Measurements from ENCODE around the gene CLIC5. TPM values are rescaled to one million over a fixed set of nuclear protein-coding genes. Genes with fewer than 3 reads are reported as not detected.

Gene CLIC5
- total RNA-seq, 2 experiments from 2014 or later, result 1.8 to 2.2 TPM

DNA sequence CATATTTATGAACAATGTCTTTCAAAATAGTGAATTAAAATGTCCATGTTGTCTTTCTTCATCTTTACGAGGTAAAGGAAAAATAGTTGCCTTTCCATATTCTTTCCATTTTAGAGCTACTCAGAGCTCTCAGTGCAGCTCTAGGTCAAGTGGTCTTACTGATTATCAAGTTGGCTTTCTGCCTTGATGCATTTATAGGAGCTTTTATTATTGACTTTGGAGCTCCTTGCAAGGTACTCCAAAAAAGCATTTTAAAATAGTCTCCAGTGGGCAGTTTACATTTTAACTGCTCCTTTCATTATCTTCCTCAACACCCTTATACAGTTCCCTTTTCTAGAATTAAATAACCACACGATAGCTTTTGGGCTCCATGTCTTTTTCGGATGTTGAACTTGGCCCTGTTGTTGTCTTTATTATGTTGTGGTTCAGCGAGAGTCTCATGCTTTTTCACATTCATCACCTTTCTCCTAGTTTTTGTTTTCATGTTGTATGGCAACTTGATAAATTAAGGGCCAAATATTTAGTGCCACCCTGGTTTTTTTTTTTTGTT, 122.9 kb downstream of the CLIC5 start:
- CTCF ChIA-PET, result interaction anchor here (1.3 kb wide), 1 partner anchor 178 kb away, joined by 3 read pairs; no protein-coding TSS in a partner anchor
- Mint-ChIP-seq H3K36me3 (ENCODE audit: low read depth) (no peaks in the 10 kb centered on the region), H3K4me1 (ENCODE audit: low read depth) (peaks cover 13% of the 10 kb centered on the region), H3K4me3 (no peak overlapping the region), H3K9me3 (ENCODE audit: insufficient read depth) (no peaks in the 10 kb centered on the region), H3K27me3 (ENCODE audit: low read depth) (peaks cover 6% of the 10 kb centered on the region), H3K27ac (no peak overlapping the region)
- ATAC-seq (no peak), DNase-seq (no peak)
- POLR2A ChIA-PET, result no interaction called here

DNA sequence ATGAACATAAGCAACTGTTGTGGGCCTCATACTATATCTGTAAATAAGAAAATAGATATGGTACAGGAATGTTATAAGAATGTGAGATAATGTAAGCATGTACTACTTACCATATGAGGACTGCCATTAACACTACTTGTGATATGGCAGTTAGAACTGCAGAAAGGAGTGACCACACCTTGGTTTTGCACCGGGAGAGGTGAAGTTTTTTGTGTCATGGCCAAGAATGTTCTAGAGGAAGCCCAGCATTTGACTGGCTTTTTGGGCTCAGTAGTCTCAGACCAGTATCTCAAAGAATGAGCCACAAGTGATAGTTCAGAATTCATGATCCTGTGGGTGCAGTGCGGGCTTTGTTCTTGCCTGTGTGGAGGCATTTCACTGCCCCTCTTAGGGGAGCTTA, 123.5 kb downstream of the CLIC5 start:
- Mint-ChIP-seq H3K4me3 (no peak overlapping the region), H3K9me3 (ENCODE audit: insufficient read depth) (no peaks in the 10 kb centered on the region), H3K27ac (no peak overlapping the region), H3K4me1 (ENCODE audit: low read depth) (peaks cover 13% of the 10 kb centered on the region), H3K27me3 (ENCODE audit: low read depth) (peaks cover 10% of the 10 kb centered on the region), H3K36me3 (ENCODE audit: low read depth) (no peaks in the 10 kb centered on the region)
- CTCF ChIA-PET, result interaction anchor here (1.3 kb wide), 1 partner anchor 177 kb away, joined by 3 read pairs; no protein-coding TSS in a partner anchor
- DNase-seq, result no peak
- POLR2A ChIA-PET, result no interaction called here
- no peak for ATAC-seq

DNA sequence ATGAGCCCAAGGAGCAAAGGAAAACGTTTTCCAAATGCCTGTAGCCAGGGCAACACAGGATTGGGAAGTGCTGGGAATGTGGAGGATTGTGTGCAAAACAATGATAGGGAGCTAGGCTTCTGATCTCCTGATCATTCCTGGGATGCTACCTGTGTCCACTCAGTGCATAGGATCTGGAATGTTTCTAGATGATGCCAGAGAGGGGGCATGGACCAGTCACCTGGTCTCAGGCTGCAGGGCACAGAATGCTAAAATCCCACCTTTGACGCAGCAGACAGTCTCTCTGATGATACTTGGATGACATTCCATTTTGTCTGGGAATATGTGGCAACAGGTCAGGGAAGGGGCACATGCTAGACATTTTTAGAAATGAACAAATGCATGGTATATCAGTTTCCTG, 128.9 kb downstream of the CLIC5 start:
- H3K4me1 Mint-ChIP-seq (ENCODE audit: low read depth), result peaks cover 3% of the 10 kb centered on the region
- H3K36me3 Mint-ChIP-seq (ENCODE audit: low read depth), result no peaks in the 10 kb centered on the region
- no peak for DNase-seq
- no peaks in the 10 kb centered on the region for H3K9me3 Mint-ChIP-seq (ENCODE audit: insufficient read depth)
- no peak overlapping the region for H3K4me3 Mint-ChIP-seq
- ChIA-PET CTCF (no interaction called here), POLR2A (no interaction called here)
- ATAC-seq, result no peak
- H3K27ac Mint-ChIP-seq, result no peak overlapping the region
- H3K27me3 Mint-ChIP-seq (ENCODE audit: low read depth), result peaks cover 12% of the 10 kb centered on the region

DNA sequence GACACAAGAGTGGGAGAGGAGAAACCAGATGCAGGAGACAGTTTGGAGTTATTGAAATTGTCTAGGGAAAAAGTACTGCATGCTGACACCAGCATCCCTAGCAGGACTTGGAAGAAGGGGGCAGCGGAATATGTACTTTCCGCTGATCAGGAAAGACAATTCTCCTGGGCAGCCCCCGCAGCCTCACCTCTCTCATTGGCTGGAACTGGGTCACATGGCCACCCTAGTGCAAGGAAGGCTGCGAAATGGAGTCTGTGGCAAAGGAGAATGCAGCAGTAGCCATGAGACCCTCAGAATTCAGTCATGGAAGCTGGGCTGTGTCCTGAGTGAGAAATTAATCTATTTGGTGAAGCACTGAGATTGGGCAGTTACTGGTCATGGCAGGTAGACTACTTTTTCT, 131.3 kb downstream of the CLIC5 start:
- no peaks in the 10 kb centered on the region for H3K36me3 Mint-ChIP-seq (ENCODE audit: low read depth)
- DNase-seq, result no peak
- no peaks in the 10 kb centered on the region for H3K4me1 Mint-ChIP-seq (ENCODE audit: low read depth)
- peaks cover 10% of the 10 kb centered on the region for H3K27me3 Mint-ChIP-seq (ENCODE audit: low read depth)
- no peak overlapping the region for H3K4me3 Mint-ChIP-seq
- CTCF ChIA-PET, result no interaction called here
- POLR2A ChIA-PET, result no interaction called here
- H3K9me3 Mint-ChIP-seq (ENCODE audit: insufficient read depth), result no peaks in the 10 kb centered on the region
- no peak for ATAC-seq
- H3K27ac Mint-ChIP-seq, result no peak overlapping the region

DNA sequence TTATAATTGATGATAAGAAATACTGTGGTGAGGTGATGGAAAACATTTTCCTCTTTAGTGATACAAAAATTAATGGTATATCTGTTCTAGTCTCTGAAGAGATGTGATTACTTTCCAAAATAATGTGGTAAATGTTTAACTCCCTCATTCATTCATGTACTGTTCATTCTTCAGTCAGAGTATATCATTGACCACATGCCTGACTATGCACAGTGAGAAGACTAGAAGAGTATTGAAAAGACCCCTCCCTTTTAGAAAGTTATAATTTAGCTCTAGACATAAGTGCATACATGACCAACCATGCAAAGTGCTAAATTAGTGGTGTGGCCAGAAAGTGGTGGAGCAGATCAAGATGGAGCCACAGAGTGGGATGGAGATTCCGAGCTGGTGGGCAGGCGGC, 133.0 kb downstream of the CLIC5 start:
- H3K4me3 Mint-ChIP-seq, result no peak overlapping the region

DNA sequence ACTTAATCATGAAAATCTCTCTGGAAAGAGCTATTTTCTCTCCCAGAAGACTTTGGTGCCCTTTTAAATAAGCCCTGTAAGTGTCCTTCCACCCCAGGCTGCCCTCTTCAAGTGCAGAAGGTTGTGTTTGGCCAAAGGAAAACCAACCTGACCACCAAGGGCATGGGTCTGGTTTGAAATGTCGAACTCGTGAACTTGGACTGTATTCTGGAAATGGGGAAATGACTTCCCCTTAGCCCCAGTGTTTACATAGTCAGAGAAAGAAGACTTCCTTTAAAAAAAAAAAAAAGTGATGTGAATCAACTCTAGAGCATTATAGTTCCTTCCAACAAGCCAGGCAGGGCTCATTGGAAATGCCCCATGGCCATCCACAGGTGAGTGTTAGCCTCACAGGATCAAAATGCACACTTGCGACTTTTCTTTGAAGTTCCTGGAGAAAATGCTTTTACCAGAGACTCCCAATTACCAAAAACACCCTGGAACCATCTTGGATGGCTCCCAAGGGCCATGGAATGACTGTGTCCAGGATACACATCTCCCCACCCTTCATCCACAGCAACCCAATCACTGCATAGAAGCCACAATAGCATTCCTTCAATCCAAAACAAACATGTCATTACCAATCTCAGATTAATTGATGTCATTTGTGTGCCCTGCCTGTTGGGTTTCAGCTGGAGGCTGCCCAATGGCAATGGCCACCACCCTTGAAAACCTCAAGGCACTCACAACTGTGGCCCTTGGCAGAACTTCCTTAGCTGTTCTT, 133.8 kb downstream of the CLIC5 start:
- POLR2A ChIA-PET, result no interaction called here
- Mint-ChIP-seq H3K9me3 (ENCODE audit: insufficient read depth) (no peaks in the 10 kb centered on the region), H3K27ac (no peak overlapping the region), H3K4me3 (no peak overlapping the region), H3K27me3 (ENCODE audit: low read depth) (no peaks in the 10 kb centered on the region), H3K4me1 (ENCODE audit: low read depth) (no peaks in the 10 kb centered on the region), H3K36me3 (ENCODE audit: low read depth) (no peaks in the 10 kb centered on the region)
- CTCF ChIA-PET, result no interaction called here
- DNase-seq, result no peak
- no peak for ATAC-seq

More for the DNA sequence above, 133.0 kb downstream of the CLIC5 start:
- Mint-ChIP-seq H3K36me3 (ENCODE audit: low read depth) (no peaks in the 10 kb centered on the region), H3K27me3 (ENCODE audit: low read depth) (peaks cover 4% of the 10 kb centered on the region), H3K4me1 (ENCODE audit: low read depth) (no peaks in the 10 kb centered on the region), H3K9me3 (ENCODE audit: insufficient read depth) (no peaks in the 10 kb centered on the region), H3K27ac (no peak overlapping the region)
- ChIA-PET POLR2A (no interaction called here), CTCF (no interaction called here)
- no peak for ATAC-seq
- DNase-seq, result no peak

DNA sequence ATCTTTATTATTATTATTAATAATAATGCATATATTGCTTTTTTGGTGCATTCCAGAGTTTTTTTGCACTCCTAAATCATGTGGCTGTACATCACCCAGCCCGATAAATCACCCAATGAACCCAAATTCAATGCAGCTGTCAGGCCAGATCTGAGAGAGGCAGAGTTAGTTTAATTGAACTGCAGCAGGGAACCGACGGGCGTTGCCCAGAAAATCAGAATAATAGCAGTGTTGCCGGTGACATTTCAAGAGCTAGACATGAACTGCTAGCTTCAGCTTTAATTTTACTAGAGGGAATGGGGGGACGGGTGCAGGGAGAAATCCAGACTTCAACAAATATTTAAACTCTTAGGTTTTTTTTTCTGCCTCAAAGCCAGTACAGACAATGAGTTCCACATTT, 135.0 kb downstream of the CLIC5 start:
- Mint-ChIP-seq H3K9me3 (ENCODE audit: insufficient read depth) (no peaks in the 10 kb centered on the region), H3K27ac (no peak overlapping the region), H3K36me3 (ENCODE audit: low read depth) (no peaks in the 10 kb centered on the region), H3K4me3 (no peak overlapping the region), H3K4me1 (ENCODE audit: low read depth) (no peaks in the 10 kb centered on the region), H3K27me3 (ENCODE audit: low read depth) (no peaks in the 10 kb centered on the region)
- ChIA-PET CTCF (no interaction called here), POLR2A (no interaction called here)
- DNase-seq (no peak), ATAC-seq (no peak)

DNA sequence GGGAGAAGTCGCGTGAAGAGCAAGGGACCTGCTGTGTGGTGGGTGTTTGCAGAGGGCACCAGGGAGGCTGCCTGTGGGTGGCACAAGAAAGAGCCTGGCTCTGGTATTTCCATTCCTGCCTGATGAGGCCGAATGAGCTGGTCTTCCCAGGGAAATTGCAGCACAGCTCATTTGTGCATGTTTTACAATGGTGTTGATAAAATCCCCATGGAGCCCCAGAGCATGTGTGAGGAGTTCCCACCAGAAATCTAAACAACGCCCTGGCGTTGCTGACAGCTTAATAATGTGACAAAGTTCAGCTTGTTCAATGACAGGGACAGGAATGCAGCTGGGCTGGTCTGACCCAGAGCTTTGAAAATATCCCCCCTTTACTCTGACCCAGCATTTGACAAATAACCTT, 135.5 kb downstream of the CLIC5 start:
- ChIA-PET POLR2A (no interaction called here), CTCF (no interaction called here)
- Mint-ChIP-seq H3K4me3 (no peak overlapping the region), H3K27ac (no peak overlapping the region), H3K4me1 (ENCODE audit: low read depth) (no peaks in the 10 kb centered on the region), H3K27me3 (ENCODE audit: low read depth) (no peaks in the 10 kb centered on the region), H3K9me3 (ENCODE audit: insufficient read depth) (no peaks in the 10 kb centered on the region), H3K36me3 (ENCODE audit: low read depth) (no peaks in the 10 kb centered on the region)
- no peak for ATAC-seq
- DNase-seq, result no peak

DNA sequence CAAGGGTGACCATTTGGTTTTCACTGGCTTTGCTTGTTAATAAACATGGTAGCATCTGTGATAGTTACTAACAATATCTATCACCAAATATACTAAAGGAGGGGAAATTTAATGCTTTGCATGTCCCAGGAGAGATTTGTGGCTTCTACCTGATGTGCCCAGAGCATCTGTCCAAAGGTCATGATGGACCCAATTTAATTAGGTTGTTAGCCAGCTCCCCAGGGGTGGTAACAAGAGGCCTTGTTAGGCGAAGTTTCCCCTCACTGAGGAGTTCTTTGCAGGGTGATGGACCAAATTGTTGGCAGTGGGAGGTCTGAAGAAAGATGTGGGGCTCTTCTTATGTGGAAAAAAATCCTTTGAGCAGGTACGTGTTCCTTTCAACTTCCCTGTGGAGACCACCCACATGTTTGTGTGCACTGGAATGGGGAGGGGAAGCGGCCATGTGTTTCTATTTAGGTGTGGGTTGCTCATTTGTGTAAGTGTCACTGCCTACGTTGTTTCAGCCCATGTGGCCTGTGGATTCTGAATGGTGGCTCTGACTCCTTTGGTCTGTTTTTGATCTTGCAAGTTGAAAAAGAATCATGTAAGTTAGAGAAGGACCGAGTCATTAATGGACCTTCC, 137.6 kb downstream of the CLIC5 start:
- Mint-ChIP-seq H3K27ac (no peak overlapping the region), H3K4me3 (no peak overlapping the region), H3K36me3 (ENCODE audit: low read depth) (no peaks in the 10 kb centered on the region), H3K9me3 (ENCODE audit: insufficient read depth) (no peaks in the 10 kb centered on the region), H3K4me1 (ENCODE audit: low read depth) (no peaks in the 10 kb centered on the region), H3K27me3 (ENCODE audit: low read depth) (peaks cover 6% of the 10 kb centered on the region)
- ATAC-seq (no peak), DNase-seq (no peak)
- CTCF ChIA-PET, result no interaction called here
- POLR2A ChIA-PET, result no interaction called here

DNA sequence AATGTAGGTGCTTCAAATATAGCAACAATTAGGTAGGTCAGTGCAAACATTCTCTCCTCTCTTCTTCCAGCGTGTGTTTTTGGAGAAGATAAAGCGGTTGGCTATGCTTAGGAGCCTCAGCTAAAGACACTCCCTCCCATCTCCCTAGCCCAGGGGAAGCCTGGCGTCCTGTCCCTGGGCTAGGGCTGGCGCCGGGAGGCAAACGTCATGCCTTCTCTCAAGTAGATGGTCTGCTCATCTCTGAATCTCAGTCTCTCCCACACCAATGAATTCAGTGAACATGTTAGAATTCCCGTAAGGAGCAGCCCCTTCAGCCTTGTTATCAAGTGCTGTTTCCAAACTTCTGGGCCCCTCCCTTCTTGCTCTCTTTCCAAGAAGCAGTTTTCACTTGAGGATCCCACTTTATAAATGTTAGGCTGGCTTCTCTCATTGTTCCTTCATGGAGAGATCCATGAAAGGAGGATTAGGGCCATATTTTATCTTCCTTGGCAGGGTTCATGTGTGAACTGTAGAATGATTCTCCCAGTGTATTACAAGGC, 142.8 kb downstream of the CLIC5 start:
- ChIA-PET POLR2A (no interaction called here), CTCF (no interaction called here)
- DNase-seq (no peak), ATAC-seq (no peak)
- Mint-ChIP-seq H3K4me1 (ENCODE audit: low read depth) (no peaks in the 10 kb centered on the region), H3K36me3 (ENCODE audit: low read depth) (no peaks in the 10 kb centered on the region), H3K27ac (no peak overlapping the region), H3K9me3 (ENCODE audit: insufficient read depth) (no peaks in the 10 kb centered on the region), H3K4me3 (no peak overlapping the region), H3K27me3 (ENCODE audit: low read depth) (peaks cover 12% of the 10 kb centered on the region)

DNA sequence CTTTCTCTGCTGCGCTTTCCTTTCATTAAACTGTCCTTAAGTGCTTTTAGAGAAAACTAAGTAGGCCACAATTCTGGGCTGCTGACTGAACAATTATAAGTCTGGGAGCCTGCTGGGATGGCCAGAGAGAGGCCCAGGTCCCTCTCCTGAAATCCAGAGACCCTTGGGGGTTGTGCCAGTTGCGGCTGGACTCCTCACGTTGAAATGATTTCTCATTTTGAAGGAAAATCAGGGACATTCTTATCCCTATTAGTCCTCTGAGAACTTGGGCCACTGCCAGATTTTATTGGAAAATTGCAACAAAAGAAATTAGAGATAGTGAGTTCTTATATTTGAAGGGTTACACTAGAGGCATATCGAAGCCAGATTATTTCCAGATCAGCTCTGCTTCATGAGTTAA, 145.1 kb downstream of the CLIC5 start:
- H3K9me3 Mint-ChIP-seq (ENCODE audit: insufficient read depth), result no peaks in the 10 kb centered on the region
- ChIA-PET CTCF (no interaction called here), POLR2A (no interaction called here)
- no peak for ATAC-seq
- H3K4me3 Mint-ChIP-seq, result no peak overlapping the region
- no peak overlapping the region for H3K27ac Mint-ChIP-seq
- DNase-seq, result no peak
- no peaks in the 10 kb centered on the region for H3K36me3 Mint-ChIP-seq (ENCODE audit: low read depth)
- H3K27me3 Mint-ChIP-seq (ENCODE audit: low read depth), result peaks cover 20% of the 10 kb centered on the region
- H3K4me1 Mint-ChIP-seq (ENCODE audit: low read depth), result no peaks in the 10 kb centered on the region

DNA sequence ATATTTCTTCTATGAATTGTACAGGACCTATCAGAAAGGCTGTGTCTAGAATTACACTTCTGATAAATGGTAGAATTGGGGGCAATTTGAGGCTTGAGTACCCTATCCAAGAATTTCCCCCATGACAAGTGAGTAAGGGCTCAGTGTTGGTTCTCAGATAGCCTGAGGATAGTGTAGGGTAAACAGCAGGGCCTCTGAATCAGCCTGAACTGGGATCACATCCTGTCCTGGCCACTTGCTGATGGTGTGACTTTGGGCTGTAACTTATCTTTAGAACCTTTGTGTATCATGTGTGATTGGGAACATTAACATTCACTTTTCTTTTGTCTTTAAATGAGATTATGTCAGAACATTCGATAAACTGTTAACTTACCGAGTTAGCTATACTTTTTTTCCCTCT, 151.0 kb downstream of the CLIC5 start:
- Mint-ChIP-seq H3K27me3 (ENCODE audit: low read depth) (peaks cover 20% of the 10 kb centered on the region), H3K27ac (no peak overlapping the region), H3K4me3 (no peak overlapping the region), H3K9me3 (ENCODE audit: insufficient read depth) (no peaks in the 10 kb centered on the region), H3K4me1 (ENCODE audit: low read depth) (no peaks in the 10 kb centered on the region), H3K36me3 (ENCODE audit: low read depth) (no peaks in the 10 kb centered on the region)
- ChIA-PET CTCF (no interaction called here), POLR2A (interaction anchor here (0.6 kb wide), 1 partner anchor 403 kb away, joined by 3 read pairs; no protein-coding TSS in a partner anchor)
- DNase-seq (no peak), ATAC-seq (no peak)
